Measurements from ENCODE around the gene PPP1R11.
"Not testable (repeated sequence)": the region's sequence is repeated elsewhere in the genome, so short reads cannot be mapped to it uniquely, and the experiment has no call there.

The PPP1R11 gene

GRCh38 chr6:30031381-30031780, 35.6 kb upstream of the PPP1R11 start:
- no peak for TF ChIP-seq CTCF (IDR thresholded peaks at IDR 0.05; ENCODE audit: low read depth, low read length)
- no peak overlapping the region for H3K4me3 ChIP-seq (replicated peaks in 1 of 2; ENCODE audit: low read depth in 2 of 2, low read length in 2 of 2)
- DNase-seq (ENCODE audit: low read depth in 2 of 2) = no peak

GRCh38 chr6:30033440-30033839, 33.6 kb upstream of the PPP1R11 start:
- peak; percentile 65 to 75 for DNase-seq (ENCODE audit: low read depth in 2 of 2)
- not testable (repeated sequence) for H3K4me3 ChIP-seq (replicated peaks in 1 of 2; ENCODE audit: low read depth in 2 of 2, low read length in 2 of 2)

GRCh38 chr6:30035784-30036183, 31.2 kb upstream of the PPP1R11 start:
- H3K4me3 ChIP-seq (replicated peaks in 1 of 2; ENCODE audit: low read depth in 2 of 2, low read length in 2 of 2) = no peak overlapping the region
- no peak for DNase-seq (ENCODE audit: low read depth in 2 of 2)
- no peak for TF ChIP-seq CTCF (IDR thresholded peaks at IDR 0.05; ENCODE audit: low read depth, low read length)

GRCh38 chr6:30037182-30037788, 29.7 kb upstream of the PPP1R11 start:
- peak; percentile 37 to 56 for DNase-seq (ENCODE audit: low read depth in 2 of 2)
- no peak overlapping the region for H3K4me3 ChIP-seq (replicated peaks in 1 of 2; ENCODE audit: low read depth in 2 of 2, low read length in 2 of 2)
- TF ChIP-seq CTCF (IDR thresholded peaks at IDR 0.05; ENCODE audit: low read depth, low read length) = peak; percentile 63

DNA sequence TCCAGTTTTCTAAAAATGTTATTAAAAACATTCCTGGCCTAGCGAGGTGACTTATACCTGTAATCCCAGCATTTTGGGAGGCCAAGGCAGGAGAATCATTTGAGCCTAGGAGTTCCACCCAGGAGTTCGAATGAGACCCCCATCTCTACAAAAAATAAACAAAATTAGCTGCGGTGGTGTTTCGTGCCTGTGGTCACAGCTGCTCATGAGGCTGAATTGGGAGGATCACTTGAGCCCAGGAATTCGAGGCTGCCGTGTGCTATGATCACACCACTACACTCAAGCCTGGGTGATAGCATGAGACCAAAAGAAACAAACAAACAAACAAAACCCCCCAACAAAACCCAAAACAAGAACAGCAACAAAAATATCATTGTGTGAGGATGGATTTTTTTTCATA, 25.8 kb upstream of the PPP1R11 start:
- DNase-seq (ENCODE audit: low read depth in 2 of 2) = no peak
- no peak overlapping the region for H3K4me3 ChIP-seq (replicated peaks in 1 of 2; ENCODE audit: low read depth in 2 of 2, low read length in 2 of 2)
- no peak for TF ChIP-seq CTCF (IDR thresholded peaks at IDR 0.05; ENCODE audit: low read depth, low read length)

- no peak for TF ChIP-seq CTCF (IDR thresholded peaks at IDR 0.05; ENCODE audit: low read depth, low read length)
- no peak for DNase-seq (ENCODE audit: low read depth in 2 of 2)
- H3K4me3 ChIP-seq (replicated peaks in 1 of 2; ENCODE audit: low read depth in 2 of 2, low read length in 2 of 2) = no peak overlapping the region
These were observed 25.2 kb upstream of the PPP1R11 start for GRCh38 chr6:30041821-30042220.

- H3K4me3 ChIP-seq (replicated peaks in 1 of 2; ENCODE audit: low read depth in 2 of 2, low read length in 2 of 2) = no peak overlapping the region
- DNase-seq (ENCODE audit: low read depth in 2 of 2) = no peak
- TF ChIP-seq CTCF (IDR thresholded peaks at IDR 0.05; ENCODE audit: low read depth, low read length) = no peak
These were observed 24.5 kb upstream of the PPP1R11 start for GRCh38 chr6:30042476-30042875.

All from cardiac fibroblast (primary cell).